ENCODE measurements around the gene NEMF.
"Not testable (repeated sequence)": the region's sequence is repeated elsewhere in the genome, so short reads cannot be mapped to it uniquely, and the experiment has no call there.

Gene NEMF

GRCh38 chr14:49745191-49745590 is 107.4 kb downstream of the NEMF start:
- DNase-seq, result no peak

DNA sequence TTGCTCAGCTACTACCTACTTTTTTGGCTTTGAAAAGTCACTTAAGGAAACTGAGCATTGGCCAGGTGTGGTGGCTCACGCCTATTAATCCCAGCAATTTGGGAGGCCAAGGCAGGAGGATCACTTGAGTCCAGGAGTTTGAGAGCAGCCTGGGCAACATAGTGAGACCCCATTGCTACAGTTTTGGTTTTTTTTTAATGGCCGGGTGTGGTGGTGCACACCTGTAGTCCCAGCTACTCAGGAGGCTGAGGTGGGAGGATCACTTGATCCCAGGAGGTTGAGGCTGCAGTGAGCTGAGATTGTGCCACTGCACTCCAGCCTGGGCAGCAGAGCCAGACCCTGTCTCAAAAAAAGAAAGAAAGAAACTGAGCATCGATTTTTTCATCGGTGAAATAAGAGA is 116.9 kb downstream of the NEMF start:
- not testable (repeated sequence) for DNase-seq

DNA sequence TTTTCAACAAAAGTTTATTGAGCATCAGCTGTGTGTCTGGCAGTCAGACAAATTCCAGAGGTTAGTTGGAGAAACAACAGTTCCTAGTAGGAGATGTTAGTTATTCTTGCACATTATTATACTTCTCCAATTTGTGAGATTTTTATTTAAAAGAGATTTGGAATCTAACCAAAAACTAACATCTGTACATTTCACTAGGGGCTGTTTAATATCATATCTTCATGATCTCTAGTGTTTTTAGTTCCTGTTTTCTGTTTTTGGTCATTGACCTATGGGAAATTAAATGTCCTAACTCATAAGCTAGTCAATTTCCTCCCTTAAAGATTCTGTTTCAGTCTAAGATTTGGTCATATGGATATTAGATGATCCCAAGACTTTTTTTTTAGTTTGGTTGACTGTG is 118.8 kb downstream of the NEMF start:
- no peak for DNase-seq

GRCh38 chr14:49732896-49733295 is 119.7 kb downstream of the NEMF start:
- DNase-seq, result no peak

All from activated effector memory CD4-positive, alpha-beta T cell treated with Interleukin-2 at 50 U/mL for 16 hours (primary cell).